ENCODE results near the gene GRID2. TPM values are rescaled to one million over a fixed set of nuclear protein-coding genes. Genes with fewer than 3 reads are reported as not detected.

Gene GRID2
- total and polyA plus RNA-seq, 2 of the 13 experiments (the other 11 are each of a cell fraction or from before 2014, with no cell fraction given): not detected

- WGBS (ENCODE audit: low lambda C conversion rate): 0% methylated on average over 3 of the region's 3 CpGs
- no peak overlapping the region for H3K4me2 ChIP-seq (ENCODE audit: low read depth, low read length)
- intact Hi-C loops (cut with micrococcal nuclease; ENCODE audit: unreplicated experiment) (no loop called here), in situ Hi-C loops (cut with HindIII; ENCODE audit: extremely low pct_ligation_motif_present, low pct_unique_long_range_greater_than_20kb) (no loop called here)
- no peak for ATAC-seq
- H4K20me1 ChIP-seq (ENCODE audit: insufficient read depth, low read length): no peaks in the 10 kb centered on the region
- no peaks in the 10 kb centered on the region for H3K27me3 ChIP-seq (ENCODE audit: control insufficient read depth in 1 of 2, insufficient read depth in 2 of 2, low read length in 2 of 2)
- ChIA-PET CTCF (ENCODE audit: low intra/inter-chr PET ratio, low total read pairs) (no interaction called here), POLR2A (no interaction called here)
- FAIRE-seq: no peak
- no TSS peak for BruUV-seq (replicated peaks)
- DNase-seq (ENCODE audit: low spot score): no peak
- no peak overlapping the region for H3K4me3 ChIP-seq (replicated peaks in 1 of 3; ENCODE audit: insufficient read depth in 1 of 3, low read depth in 2 of 3, low read length in 3 of 3)
- no peaks in the 10 kb centered on the region for H3K4me1 ChIP-seq (ENCODE audit: insufficient read depth, low read length)
- H3K27ac ChIP-seq (ENCODE audit: extremely low read length, insufficient read depth, low read length): no peak overlapping the region
- no peak overlapping the region for H3K9ac ChIP-seq (ENCODE audit: insufficient read depth, low read depth, low read length)
- no peaks in the 10 kb centered on the region for H3K9me3 ChIP-seq (ENCODE audit: low read length)
- H3K36me3 ChIP-seq (replicated peaks in 1 of 2; ENCODE audit: control insufficient read depth in 1 of 2, insufficient read depth in 2 of 2, low read length in 2 of 2): no peaks in the 10 kb centered on the region
- no peak overlapping the region for H2AFZ ChIP-seq (ENCODE audit: low read length)
- H3K79me2 ChIP-seq (ENCODE audit: insufficient read depth, low read length): no peaks in the 10 kb centered on the region
- TF ChIP-seq ZZZ3 (CRISPR knock-in tag; IDR thresholded peaks at IDR 0.05; ENCODE audit: borderline replicate concordance) (no peak), IKZF5 (CRISPR knock-in tag; IDR thresholded peaks at IDR 0.05) (no peak), ZNF441 (CRISPR knock-in tag; IDR thresholded peaks at IDR 0.05; ENCODE audit: borderline replicate concordance) (no peak), TAF15 (IDR thresholded peaks at IDR 0.05; ENCODE audit: low read depth, low read length, poor library complexity, severe bottlenecking) (no peak), ZNF564 (CRISPR knock-in tag; IDR thresholded peaks at IDR 0.05) (no peak), FOXK1 (CRISPR knock-in tag; IDR thresholded peaks at IDR 0.05; ENCODE audit: borderline replicate concordance, low read depth) (no peak), ZBTB49 (CRISPR knock-in tag; IDR thresholded peaks at IDR 0.05; ENCODE audit: borderline replicate concordance) (no peak), ZNF607 (CRISPR knock-in tag; IDR thresholded peaks at IDR 0.05; ENCODE audit: borderline replicate concordance) (no peak), KAT2B (IDR thresholded peaks at IDR 0.05; ENCODE audit: borderline replicate concordance, low read depth, low read length) (no peak), NR2F1 (CRISPR knock-in tag; IDR thresholded peaks at IDR 0.05) (no peak), ARID2 (CRISPR knock-in tag; IDR thresholded peaks at IDR 0.05; ENCODE audit: borderline replicate concordance) (no peak), ZNF460 (CRISPR knock-in tag; IDR thresholded peaks at IDR 0.05; ENCODE audit: borderline replicate concordance) (no peak)
Measured at GRCh38 chr4:93684571-93684970, 1380.8 kb downstream of the GRID2 start.

Data from HepG2 (cell line).